GM19468 (cell line): ENCODE results near the gene FANCG.

Source experiments
- ATAC-seq: cut with Tn5 transposase; IDR thresholded peaks from one replicate; pipeline ENCODE4 v1.9.1; 2021; ENCODE audit warnings: mild to moderate bottlenecking, moderate library complexity, moderate number of reproducible peaks; ENCODE audit not compliant: unreplicated experiment; ENCODE audit errors: extremely low read depth

The FANCG gene

DNA sequence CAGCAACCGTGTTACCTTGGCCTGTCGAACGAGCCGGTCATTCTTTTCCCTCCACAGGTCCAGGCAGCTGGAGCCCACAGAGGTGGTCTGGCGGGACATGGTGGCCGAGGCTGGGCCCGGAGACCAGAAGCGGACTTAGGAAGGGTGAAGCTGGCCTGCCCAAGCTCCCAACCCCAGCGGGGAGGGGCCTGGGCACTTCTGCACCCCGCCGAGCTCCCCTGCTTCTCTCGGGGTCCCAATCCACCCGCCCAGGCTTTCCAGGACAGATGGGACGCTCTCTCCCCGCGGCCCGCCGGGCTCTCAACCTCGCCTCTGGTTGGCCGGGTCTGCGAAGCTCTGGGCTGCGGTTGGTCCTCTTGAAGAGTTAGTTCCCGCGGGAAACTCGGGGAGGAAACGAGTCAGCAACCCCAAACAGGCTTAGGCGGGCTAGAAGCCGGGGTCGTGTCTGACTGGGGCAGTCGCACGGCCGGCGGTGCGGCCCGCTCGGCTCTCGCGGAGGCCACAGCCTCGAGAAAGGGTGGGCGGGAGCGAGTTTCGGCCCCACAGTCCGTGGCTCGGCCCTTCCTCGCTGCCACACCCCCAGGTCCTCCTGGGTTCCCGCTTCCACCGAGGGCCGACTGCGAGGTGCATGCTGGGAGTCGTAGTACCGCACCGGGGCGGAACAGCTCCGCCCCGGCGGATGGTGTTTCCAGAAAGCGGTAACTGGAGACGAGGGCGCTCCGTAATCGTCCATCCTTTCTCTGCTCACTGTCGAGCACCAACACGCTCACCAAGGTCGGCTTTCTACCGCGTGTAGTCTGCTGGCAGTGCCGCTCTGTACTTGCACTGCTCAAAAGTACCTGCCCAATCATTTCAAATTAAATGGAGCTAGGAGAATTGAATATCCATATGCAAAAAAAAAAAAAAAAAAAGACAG lies at the start of gene FANCG:
FANCG (minus strand) TSS at position 517 of the 916 bp plus-strand sequence; CDS start at position 99, 418 bp downstream.
- peak; percentile 84 for ATAC-seq

- no peak for ATAC-seq
Observed at GRCh38 chr9:35116898-35117551, 37.3 kb upstream of the FANCG start.

- ATAC-seq = no peak
Observed at GRCh38 chr9:35116539-35116897, 36.8 kb upstream of the FANCG start.

DNA sequence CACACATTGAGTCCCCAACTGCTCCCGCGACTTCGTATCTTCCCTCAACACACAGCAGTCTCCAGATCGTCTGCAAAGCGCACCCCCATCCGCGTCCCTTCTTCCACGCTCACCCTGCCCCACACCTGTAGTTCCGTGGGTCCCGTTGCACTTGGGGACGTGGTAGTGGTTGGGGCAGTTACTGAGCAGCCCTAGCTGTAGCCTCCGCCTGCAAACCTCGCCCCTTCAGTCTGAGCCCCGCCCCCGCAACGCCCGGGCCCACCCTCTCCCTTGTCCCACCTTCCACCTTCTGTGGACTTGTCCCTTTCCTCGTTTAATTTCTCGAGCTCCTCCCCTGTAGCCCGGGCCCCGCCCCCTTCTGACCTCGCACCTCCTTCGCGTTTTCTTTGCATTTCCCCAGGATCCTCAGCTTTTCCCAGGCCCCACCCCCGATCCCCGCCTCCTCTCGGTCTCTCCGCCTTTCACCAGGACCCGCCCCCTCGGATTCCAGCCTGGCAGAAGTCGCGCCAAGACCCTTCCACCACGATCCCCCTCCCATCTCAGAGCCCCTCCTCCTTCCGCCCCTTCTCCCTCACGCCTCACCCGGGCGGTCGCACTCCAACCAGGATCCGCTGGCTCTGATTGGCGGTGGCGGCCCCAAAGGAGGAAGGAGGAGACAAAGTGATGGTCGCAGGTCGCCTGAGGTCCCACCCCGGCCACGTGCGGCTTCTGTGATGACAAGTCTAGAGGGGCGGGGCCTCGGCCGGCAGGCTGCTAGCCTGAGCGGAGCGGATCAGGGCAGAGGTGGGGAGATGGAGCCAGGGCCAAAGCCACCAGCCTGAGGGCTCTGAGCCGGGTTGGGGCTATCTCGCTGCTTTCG lies 36.2 kb upstream of the FANCG start, which contains the start of gene ATOSB:
ATOSB (minus strand) TSS at position 183 of the 859 bp plus-strand sequence. CDS start 7,588 bp downstream, outside the sequence.
- peak; percentile 40 for ATAC-seq

DNA sequence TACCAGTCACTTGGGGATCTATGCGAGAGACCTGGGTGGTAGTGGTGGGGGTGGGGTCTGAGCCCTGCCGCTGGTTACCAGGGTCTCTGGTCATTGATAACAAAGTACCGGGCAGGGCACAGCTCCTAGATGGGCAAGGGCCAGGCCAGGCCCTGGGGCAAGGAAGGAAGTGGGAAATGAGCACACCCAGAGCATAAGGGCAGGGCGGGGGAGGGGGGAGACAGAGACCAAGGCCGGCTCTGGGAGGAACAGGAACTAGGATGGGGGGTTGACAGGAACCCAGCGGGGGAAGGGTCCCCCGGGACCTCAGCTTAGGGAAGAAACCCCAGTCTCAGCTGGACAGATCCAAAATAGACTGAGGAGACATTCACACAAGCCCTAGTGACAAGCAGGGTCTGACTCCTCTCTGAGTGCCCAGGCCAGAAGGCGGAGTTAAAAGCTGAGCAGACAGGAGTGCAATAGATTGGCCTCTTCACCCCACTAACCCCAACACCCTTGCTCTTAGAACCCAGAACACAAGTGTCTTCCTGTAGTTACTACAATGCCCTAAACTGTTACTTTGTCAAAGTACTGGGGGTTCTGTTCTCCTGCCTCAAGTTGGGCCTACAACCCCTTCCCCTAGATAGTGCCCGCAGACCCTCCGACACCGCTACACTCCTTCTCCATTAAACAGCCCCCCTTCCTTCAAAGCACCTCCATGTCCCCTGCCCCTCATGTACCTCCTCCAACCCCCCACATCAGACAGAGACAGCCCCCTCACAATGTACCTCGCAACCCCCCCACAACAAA lies 35.3 kb upstream of the FANCG start:
- no peak for ATAC-seq

GRCh38 chr9:35114113-35114839 lies 34.5 kb upstream of the FANCG start:
- ATAC-seq = no peak

GRCh38 chr9:35112257-35113020 lies 32.7 kb upstream of the FANCG start:
- ATAC-seq = no peak

DNA sequence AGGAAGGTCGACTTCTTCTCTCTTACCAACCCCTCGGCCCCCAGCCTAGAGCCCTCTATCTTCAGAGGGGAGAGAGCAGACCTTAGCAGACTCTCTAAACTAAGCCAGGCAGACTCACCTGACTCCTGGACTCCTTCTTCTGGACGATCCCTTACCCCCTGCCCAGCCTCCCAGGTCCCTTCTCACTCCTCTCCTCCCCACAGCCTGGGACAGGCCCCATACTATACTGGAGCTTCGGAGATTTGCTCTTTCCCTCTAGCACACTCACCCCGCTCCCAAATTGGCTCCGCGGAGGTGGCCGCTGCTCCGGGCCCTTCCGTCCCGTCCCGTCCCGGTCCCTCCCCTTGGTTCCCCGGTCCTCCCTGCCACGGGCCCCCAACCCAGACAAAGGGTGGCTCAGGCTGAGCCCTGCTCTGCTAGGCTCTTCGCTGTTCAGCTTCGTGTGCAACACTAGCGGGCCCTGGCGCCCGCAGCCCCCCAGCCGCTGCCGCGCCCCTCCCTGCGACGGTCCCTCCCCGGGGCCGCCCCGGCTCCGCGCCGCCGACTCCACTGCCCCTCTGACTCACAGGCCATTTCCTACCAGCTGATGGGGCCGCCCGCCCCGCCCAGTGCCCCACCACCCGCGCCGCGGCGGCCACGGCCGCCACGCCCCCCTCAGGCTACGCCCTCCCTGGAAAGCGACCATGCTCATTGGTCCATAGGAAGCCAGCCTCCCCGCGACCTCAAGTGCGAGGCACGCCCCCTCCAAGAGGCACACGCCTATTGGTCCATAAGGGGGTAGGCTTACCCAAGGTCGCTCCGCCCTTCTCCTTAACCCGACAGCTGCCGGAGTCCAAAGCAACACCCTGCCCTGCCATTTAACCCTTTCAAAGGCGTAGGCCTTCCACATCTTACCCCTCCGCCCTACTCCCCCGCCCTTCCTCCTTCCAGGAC lies 31.5 kb upstream of the FANCG start:
- ATAC-seq = peak; percentile 78

DNA sequence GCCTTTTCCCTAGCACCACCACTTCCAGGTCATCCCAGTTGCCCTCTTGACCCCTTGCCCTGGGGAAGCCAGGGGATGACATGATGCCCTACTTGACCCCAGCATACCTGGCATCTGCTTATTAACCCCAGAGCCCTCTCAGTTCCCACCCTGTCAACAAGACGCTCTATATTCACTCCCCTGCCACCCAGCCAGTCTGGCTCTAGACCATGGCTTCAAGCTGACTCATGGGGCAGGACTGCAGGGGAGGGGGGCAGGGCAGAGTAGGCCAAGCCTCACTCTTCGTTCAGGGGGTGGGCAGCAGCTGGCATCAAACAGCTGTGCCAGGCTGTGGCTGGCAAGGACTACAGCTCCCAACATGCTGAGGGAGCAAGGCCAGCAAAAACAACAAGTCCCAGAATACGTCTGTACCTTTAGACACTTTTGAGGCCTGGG lies 30.6 kb upstream of the FANCG start:
- no peak for ATAC-seq

DNA sequence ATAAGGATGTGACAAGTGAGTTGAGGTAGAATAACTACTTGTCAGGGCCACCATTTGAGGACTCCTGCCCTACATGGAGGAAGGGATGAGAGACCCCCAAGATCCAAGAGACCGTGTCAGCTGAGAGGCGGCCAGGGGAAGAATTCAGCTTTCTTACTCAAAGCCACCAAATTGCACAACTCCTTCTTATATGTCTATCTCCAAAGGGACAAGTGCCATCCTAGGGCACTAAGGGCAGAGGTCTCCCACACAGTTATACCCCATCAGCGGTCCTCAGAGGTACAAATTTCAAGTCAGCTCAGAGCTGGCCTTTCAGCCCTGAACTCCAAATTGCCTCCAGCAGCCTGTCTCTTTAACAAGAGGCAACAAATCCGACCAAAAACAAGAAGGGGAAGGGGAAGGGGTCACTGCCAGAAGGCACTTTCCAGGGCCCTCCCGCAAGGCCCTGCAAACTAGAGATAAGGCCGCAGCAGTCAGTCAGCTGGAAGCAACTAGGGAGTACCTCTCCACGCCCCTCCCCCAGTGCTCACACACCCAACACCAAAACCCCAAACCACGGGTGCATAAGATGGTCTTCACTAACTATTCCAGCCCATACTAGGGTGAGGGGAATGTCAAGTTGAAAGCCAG lies 29.3 kb upstream of the FANCG start:
- ATAC-seq = no peak

DNA sequence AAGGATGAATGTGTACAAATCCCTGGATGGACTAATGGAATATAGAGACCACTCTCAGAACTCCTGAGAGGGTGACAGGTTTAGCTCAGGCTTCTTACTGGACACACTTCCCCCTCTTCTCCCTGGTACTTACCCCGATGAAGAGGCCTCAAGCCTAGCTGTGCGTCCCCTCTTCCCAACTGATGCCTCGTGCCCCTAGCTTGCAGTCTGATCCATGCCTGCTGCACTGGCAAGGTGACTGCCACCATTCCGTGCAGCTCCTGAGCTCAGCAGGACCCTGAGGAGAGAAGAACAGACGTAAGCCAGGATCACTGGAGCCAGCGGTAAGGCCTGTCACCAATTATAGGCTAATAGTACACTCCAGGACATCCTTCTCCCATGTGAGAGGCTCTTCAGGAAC lies 28.7 kb upstream of the FANCG start:
- no peak for ATAC-seq

GRCh38 chr9:35107297-35108290 lies 27.9 kb upstream of the FANCG start:
- ATAC-seq = no peak

GRCh38 chr9:35106343-35106730 lies 26.6 kb upstream of the FANCG start:
- no peak for ATAC-seq

- no peak for ATAC-seq
Observed at GRCh38 chr9:35105571-35106342, 26.0 kb upstream of the FANCG start.

DNA sequence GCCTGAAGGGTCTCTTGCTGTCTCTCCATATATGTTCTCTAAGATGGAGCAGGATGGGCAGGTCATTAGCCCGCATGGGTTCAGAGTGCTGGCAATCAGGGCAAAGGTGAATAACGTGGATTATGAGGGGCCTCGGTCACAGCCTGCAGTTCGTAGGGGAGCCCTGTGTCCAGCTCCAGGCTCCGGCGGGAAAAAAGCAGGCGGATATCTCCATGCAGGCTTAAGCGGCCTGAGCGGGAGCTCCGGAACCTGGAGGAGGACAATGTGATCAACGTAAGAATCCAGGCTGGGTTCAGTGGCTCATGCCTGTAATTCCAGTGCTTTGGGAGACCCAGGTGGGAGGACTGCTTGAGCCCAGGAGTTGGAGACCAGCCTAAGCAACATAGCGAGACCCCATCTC lies 25.4 kb upstream of the FANCG start:
- no peak for ATAC-seq
